NCI-H187 treated with DMSO at 0.1 percent for 48 hours (cell line): Measurements from ENCODE around the gene ZNF91.
"Not testable (repeated sequence)": the region's sequence is repeated elsewhere in the genome, so short reads cannot be mapped to it uniquely, and the experiment has no call there.

Source experiments
- DNase-seq: peaks from one replicate; lab custom pipeline; 2025; lab: John Stamatoyannopoulos, UW

ZNF91 gene

DNA sequence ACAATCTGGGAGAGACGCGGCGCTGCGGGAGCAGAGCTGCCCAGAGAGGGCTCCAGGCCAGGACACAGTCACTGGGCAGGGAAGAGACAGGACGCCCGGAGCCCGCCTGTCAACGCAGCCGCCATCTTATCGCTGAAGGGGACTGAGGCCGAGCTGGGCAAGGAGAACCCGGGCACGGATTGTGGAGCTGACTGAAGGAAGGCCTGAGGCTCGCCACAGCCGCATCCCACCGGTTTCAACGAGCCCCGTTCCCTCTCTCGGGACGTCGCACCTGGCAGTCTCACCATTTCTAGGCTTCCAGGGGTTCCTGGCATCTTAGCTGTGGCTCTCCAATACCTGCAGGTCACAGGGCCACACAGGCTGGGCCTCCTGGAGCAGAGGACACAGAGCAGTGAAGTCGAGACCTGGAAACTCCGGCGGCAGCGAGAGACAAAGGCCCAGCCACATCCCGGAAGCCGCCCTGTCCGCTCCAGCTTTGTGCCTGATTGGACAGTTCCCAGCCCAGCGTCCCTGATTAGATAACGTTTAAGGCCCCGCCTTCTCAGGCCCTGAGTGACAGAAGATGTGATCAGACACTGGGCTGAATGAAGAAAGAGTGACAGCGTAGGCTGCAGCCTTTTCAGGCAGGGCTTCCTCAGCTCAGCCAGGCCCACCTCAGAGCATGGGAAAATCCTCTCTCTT is at the start of gene ZNF91:
Gene ZNF91 (minus strand): TSS at position 431 of the 681 bp plus-strand sequence. CDS start 117 bp downstream, at position 314.
- DNase-seq, result no peak

GRCh38 chr19:23440791-23441190 is 45.5 kb upstream of the ZNF91 start:
- DNase-seq, result no peak

- DNase-seq, result no peak
Measured at GRCh38 chr19:23440207-23440606, 44.9 kb upstream of the ZNF91 start.

DNA sequence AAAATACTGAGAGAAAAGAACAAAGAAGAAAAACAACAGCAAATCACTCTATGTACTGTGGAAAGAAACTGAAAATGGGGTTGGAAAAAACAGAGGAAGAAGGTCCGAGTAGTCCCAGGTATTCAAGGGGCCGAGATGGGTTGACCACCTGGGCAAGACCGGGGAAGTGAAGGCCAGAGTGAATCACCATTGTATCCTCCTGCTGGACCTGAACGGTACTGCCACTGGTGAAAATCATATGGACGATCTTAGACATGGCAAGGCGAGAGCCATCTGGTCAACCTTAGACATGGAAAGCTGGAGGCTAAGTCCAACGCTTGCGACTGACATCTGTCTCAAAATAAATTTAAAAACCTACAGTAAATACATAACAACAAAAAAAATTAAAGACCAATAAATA is 44.4 kb upstream of the ZNF91 start:
- no peak for DNase-seq

DNA sequence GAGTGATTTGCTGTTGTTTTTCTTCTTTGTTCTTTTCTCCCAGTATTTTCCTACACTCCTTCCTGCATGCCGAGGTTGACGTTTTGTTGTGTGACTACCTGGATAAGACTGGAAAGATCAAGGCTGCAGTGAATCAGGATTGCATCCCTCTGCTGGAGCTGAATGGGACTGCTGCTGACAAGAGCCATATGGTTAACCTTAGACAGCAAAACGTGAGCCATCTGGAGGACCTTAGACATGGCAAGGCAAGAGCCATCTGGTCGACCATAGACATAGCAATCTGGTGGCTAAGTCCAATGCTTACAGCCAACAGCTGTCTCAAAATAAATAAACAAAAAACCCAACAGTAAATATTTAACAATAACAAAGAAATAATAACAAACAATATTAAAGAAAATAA is 42.6 kb upstream of the ZNF91 start:
- DNase-seq, result no peak

DNA sequence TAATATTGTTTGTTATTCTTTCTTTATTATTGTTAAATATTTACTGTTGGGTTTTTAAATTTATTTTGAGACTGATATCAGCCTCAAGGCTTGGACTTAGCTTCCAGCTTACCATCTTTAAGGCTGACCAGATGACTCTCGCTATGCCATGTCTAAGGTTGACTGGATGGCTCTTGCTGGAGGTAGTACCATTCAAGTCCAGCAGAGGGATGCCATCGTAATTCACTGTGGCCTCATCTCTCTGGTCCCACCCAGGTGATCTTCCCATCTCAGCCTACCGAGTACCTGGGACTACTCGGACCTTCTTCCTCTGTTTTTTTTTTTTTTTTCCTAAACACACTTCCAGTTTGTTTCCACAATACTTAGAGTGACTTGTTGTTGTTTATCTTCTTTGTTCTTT is 41.7 kb upstream of the ZNF91 start:
- no peak for DNase-seq

DNA sequence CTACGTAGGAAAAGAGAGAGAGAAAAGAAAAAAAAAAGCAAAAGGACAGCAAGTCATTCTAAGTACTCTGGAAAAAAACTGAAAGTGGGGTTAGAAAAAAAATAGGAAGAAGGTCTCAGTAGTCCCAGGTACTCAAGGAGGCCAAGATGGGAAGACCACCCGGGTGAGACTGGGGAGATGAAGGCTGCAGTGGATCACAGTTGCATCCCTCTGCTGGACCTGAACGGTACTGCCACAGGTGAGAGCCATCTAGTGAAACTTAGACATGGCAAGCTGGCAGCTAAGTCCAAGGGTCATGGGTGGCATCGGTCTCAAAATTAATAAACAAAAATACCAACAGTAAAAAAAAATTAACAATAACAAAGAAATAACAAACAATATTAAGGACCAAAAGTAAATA is 41.0 kb upstream of the ZNF91 start:
- DNase-seq, result no peak

DNA sequence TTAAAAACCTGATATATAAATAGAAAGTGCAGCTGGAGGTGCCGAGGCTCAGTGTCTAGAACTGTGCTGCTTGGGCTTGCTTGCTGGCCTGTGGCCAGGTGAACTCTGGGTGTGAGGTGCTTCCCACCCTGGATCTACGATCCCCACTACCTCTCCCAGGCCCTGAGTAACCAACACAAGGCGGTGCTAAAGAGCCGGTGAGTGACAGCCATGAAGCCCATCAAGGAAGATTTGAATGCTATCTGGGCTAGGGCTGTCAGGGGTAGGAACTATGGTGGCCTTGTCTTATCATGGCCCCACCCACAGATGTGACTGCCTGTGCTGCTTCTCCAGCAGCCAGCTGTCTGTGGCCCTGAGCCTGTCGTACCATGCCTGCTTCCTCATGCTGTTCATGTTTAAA is 25.6 kb upstream of the ZNF91 start:
- DNase-seq, result no peak

DNA sequence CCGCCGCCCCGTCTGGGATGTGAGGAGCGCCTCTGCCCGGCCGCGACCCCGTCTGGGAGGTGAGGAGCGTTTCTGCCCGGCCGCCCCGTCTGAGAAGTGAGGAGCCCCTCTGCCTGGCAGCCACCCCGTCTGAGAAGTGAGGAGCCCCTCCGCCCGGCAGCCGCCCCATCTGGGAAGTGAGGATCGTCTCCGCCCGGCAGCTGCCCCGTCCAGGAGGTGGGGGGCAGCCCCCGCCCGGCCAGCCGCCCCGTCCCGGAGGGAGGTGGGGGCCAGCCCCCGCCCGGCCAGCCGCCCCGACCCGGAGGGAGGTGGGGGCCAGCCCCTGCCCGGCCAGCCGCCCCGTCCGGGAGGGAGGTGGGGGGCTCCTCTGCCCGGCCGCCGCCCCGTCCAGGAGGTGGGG is 24.0 kb upstream of the ZNF91 start:
- not testable (repeated sequence) for DNase-seq

- no peak for DNase-seq
Measured at GRCh38 chr19:23415561-23416191, 20.4 kb upstream of the ZNF91 start.

DNA sequence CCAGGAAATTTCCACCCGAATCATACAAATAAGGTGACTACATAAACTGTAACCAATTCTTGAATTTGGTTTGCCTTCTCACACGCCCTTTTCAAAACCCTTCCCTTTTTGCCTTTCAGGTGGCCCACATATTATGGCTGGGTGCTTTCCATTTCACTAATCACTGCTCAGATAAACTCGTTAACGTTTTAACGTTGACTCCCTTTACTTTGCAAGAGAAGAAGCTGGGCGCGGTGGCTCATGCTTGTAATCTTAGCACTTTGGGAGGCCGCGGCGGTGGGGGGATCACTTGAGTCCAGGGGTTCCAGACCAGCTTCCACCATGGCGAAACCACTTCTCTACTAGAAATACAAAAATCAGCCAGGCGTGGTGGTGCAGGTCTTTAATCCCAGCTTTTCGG is 19.8 kb upstream of the ZNF91 start:
- no peak for DNase-seq

DNA sequence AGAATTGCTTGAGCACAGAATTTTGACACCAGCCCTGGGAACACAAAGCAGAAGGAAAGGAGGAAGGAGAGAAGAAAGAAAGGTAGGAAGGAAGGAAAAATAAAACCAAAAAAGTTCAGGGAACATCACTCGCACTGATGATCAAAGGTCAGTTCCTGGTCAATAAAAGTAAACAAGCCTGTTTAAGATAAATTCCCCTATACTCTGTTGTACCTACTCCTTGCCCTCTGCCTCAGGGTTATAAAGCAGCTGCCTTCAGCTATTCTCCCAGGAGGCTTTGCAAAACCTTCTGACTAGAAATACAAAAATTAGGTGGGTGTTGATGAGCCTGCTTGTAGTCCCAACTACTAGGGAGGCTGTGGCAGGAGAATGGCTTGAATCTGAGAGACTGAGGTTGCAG is 14.9 kb upstream of the ZNF91 start:
- DNase-seq, result no peak

DNA sequence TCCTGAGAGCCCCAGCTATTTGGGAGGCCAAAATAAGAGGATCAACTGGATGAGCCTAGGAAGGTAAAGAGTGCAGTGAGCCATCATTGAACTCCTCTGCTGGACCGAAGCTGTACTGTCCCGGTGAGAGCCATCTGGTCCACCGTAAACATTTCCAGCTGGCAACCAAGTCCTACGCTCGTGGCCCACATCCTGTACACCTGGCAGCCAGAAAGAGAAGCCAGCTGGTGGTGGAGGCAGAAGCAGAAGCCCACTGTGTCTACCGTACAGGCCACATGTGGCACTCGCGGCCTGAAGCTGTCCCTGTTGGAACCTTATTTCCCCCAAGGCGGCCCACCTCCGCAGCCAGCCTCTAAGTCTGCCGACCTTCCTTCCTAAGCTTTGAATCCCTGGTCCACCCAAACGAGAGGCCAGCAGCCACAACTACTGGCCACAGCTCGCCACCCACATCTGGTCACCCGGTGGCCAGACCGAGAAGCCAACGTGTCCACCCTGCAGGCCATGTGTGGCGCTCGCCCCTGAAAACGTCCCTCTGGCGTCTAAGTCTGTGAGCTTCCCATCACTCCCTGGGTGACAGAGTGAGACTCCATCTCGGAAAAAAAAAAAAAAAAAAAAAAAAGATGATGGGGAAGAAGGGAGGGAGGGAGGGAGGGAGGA is 14.2 kb upstream of the ZNF91 start:
- DNase-seq, result no peak

DNA sequence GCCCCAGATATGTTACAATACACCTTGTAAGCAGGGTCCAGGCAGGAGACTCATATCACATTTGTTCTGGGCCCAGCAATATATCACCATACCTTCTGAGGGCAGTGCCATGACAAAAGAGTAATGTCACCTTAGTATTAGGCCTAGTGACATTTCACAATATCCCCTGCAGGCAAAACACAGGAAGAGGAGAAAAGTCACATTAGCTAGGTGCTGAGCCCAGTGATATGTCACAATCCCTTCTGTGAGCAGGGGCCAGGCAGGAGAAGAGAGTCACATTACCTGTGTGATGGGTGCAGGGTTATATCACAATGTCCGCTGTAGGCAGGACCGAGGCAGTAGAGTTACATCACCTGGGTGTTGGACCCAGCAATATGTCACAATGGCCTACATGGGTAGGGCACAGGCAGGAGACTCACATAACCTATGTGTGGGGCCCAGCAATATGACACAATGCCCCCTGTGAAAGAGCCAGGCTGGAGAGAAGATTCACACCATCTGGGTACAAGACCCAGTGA is 12.4 kb upstream of the ZNF91 start:
- no peak for DNase-seq

DNA sequence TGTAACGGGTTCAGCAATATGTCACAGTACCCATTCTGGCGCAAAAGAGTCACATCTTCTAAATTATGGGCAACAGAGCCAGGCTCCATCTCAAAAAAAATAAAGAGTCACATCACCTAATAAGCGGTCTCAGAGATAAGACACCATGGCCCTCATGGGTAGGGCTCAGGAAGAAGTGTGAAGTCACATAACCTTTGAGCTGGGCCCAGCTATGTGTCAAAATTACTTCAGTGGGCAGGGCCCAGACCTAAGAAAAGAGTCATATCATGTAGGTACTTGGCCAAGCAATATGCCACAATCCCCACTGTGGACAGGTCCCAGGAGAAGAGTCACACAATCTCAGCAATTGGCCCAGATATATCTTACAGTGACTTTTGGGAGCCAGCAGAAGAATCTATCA is 11.4 kb upstream of the ZNF91 start:
- no peak for DNase-seq

- DNase-seq, result no peak
Measured at GRCh38 chr19:23406091-23406490, 10.8 kb upstream of the ZNF91 start.

DNA sequence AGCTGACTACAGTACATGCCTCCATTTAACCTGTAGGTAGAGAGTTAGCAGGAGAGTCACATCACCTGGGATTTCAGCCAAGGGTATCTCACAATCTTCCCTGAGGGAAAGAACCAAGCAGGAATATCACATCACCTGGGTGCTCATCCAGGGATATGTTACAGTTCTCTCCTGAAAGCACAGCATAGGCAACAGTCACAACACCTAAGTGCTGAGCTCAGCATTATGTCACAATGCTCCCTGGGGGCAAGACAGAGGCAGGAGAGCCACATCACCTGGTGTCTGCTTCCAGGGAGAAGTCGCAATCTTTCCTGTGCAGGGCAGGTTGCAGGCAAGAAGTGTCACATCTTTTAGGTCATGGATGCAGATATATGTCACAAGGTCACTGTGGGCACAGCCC is 9.4 kb upstream of the ZNF91 start:
- no peak for DNase-seq

DNA sequence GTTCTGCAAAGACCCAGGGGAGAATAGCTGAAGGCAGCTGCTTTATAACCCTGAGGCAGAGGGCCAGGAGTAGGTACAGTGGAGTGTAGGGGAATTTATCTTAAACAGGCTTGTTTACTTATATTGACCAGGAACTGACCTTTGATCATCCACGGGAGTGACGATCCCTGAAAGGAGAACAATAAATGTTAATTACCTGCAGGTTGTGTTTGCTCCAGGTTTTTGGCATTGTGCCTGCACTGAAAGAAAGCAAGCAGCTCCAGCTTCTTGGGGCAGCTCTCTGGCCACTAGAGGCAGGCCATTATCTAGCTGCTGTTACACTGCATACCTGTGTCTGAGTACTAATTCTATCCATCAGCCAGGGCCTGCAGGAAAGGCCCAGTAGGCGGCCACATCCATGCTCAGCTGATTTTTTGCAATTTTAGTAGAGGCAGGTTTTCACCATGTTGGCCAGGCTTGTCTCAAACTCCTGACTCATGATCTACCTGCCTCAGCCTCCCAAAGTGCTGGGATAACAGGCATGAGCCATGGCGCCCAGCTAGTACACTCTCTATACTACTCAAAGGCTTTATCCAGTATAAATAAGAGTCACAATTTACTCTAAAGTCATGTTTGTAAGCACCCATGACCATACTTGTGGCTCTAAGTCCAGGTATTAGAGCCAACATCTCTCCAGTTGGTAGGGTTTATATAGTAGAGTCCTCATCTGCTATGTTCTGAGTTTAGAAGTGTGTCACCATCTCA is 8.5 kb upstream of the ZNF91 start:
- no peak for DNase-seq

- DNase-seq, result no peak
Measured at GRCh38 chr19:23403052-23403451, 7.8 kb upstream of the ZNF91 start.

DNA sequence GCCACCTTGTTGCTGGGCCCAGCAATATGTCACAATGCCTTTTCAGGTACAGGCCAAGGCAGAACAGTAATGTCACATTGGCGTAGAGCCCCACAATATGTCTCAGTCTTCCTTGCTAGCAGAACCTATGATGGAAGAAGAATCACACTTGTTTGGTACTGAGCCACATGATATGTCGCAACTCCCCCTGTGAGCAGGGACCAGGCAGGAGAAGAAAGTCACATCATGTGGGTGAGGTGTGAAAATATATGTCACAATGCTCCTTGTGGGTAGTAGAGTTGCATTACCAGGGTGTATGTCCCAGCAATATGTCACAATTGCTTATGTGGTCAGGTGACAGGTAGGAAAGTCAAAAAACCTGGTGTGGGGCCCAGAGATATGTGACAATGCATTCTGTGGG is 7.1 kb upstream of the ZNF91 start:
- no peak for DNase-seq

GRCh38 chr19:23401086-23401610 is 5.9 kb upstream of the ZNF91 start:
- no peak for DNase-seq

GRCh38 chr19:23399443-23399842 is 4.2 kb upstream of the ZNF91 start:
- DNase-seq, result no peak
